Inflammatory macrophage treated with lipopolysaccharide for 1 hour (primary cell): ENCODE results near the gene CCL24.
A peak's percentile ranks its signal among the peaks of the same experiment; 100 is the strongest.
"Not testable (repeated sequence)": the region's sequence is repeated elsewhere in the genome, so short reads cannot be mapped to it uniquely, and the experiment has no call there.

Experiments
- DNase-seq, 2 donors: peaks; one replicate each; pipeline ENCODE4 v3.0.0-alpha.2; 2020 to 2022

Gene CCL24

GRCh38 chr7:75818472-75818871, 4.9 kb upstream of the CCL24 start:
- DNase-seq = peak in 1 of 2 donors; percentile 44

GRCh38 chr7:75817116-75817515, 3.5 kb upstream of the CCL24 start:
- peak; percentile 88 to 97 for DNase-seq

GRCh38 chr7:75815418-75816064, 1.9 kb upstream of the CCL24 start:
- no peak for DNase-seq

GRCh38 chr7:75814407-75814947, 871 bp upstream of the CCL24 start:
- DNase-seq = peak; percentile 49 to 64

GRCh38 chr7:75813084-75813483, 522 bp downstream of the CCL24 start:
- DNase-seq = no peak

GRCh38 chr7:75811894-75812678, 1.5 kb downstream of the CCL24 start:
- DNase-seq = no peak

GRCh38 chr7:75809396-75809795, 4.2 kb downstream of the CCL24 start:
- no peak for DNase-seq

GRCh38 chr7:75808106-75808505, 5.5 kb downstream of the CCL24 start:
- DNase-seq = no peak

GRCh38 chr7:75807452-75807851, 6.2 kb downstream of the CCL24 start:
- DNase-seq = no peak

- no peak for DNase-seq
Observed at GRCh38 chr7:75806560-75807307, 6.9 kb downstream of the CCL24 start.

GRCh38 chr7:75804705-75805104, 8.9 kb downstream of the CCL24 start:
- peak in 1 of 2 donors; percentile 28 for DNase-seq

GRCh38 chr7:75804004-75804403, 9.6 kb downstream of the CCL24 start:
- no peak for DNase-seq

GRCh38 chr7:75802552-75802821, 11.1 kb downstream of the CCL24 start:
- no peak for DNase-seq

GRCh38 chr7:75798770-75799169, 14.8 kb downstream of the CCL24 start:
- no peak for DNase-seq

GRCh38 chr7:75796420-75796819, 17.2 kb downstream of the CCL24 start:
- no peak for DNase-seq

- DNase-seq = peak; percentile 85 to 86
Observed at GRCh38 chr7:75795831-75796285, 17.7 kb downstream of the CCL24 start.

GRCh38 chr7:75793676-75794075, 19.9 kb downstream of the CCL24 start:
- no peak for DNase-seq

GRCh38 chr7:75792567-75792966, 21.0 kb downstream of the CCL24 start:
- DNase-seq = not testable (repeated sequence)

- DNase-seq = no peak
Observed at GRCh38 chr7:75789361-75789924, 24.2 kb downstream of the CCL24 start.

GRCh38 chr7:75788154-75788847, 25.3 kb downstream of the CCL24 start:
- not testable (repeated sequence) for DNase-seq

- DNase-seq = not testable (repeated sequence)
Observed at GRCh38 chr7:75783058-75783457, 30.5 kb downstream of the CCL24 start.

- peak in 1 of 2 donors; percentile 24 for DNase-seq
Observed at GRCh38 chr7:75780647-75781273, 32.8 kb downstream of the CCL24 start.
